GM19035 (cell line): ENCODE measurements around the gene KIF17.
A peak's percentile ranks its signal among the peaks of the same experiment; 100 is the strongest.

Source experiments
- ATAC-seq: cut with Tn5 transposase; IDR thresholded peaks from one replicate; pipeline ENCODE4 v1.9.1; 2021; ENCODE audit not compliant: unreplicated experiment

The KIF17 gene

DNA sequence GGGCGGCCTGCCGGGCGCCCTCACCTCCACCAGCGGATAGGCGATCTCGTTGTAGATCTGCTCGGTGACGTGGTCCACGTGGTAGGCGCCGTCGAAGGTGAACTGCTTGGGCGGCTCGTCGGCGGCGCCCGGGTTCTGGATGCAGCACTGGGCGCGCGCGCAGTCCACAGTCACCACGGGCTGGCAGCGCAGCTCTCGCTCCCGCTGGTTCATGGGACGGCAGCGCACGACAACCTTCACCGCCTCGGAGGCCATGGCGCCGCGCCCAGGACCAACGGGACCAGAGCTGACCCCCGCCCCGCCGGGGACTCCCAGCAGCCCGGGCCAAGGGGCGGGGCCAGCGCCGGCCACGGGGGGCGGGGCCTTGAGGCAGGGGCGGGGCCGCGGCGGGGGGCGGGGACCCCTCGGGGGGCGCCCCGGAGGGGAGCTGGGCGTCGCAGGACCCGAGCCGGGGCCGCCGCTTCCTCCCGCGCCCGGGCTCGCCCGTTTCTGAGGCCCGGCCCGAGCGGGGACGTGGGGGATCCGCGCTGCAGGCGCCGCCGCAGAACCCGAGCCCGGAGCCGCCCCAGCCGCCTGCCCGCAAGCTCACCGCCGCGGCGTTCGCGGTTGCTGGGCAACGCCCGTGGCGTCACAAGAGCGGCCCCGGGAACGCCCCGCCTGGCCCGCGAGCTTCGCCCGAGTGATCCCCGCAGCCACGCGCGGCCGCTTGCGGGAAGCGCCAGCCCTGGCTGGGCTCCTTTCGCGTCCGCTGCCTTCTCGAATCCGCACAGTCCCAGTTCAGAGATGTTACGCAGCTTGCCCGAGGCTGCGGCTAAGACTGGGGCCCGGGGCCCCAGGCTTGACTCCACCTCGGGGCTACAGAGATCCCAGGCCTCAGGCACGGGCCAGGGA lies at the start of gene KIF17:
Gene KIF17 (minus strand): TSS at position 556 of the 891 bp plus-strand sequence. CDS start 301 bp downstream, at position 255.
- no peak for ATAC-seq

DNA sequence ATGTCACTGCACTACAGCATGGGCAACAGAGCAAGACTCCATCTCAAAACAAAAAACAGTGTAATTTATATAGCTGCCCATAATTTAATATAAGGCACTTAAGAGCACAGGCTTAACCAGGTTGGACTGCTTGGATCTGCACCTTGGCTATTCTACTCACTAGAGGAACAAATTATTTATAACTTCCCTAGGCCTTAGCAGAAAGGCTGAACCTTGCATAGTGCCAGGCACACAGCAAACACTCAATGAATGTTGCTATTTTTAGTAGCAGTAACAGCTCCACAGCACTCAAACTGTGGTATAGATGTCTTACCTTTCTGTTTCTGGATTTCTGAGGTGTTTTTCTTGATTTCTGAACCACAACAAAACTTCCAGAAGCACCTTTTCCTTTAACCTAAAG lies 49.5 kb upstream of the KIF17 start:
- no peak for ATAC-seq

DNA sequence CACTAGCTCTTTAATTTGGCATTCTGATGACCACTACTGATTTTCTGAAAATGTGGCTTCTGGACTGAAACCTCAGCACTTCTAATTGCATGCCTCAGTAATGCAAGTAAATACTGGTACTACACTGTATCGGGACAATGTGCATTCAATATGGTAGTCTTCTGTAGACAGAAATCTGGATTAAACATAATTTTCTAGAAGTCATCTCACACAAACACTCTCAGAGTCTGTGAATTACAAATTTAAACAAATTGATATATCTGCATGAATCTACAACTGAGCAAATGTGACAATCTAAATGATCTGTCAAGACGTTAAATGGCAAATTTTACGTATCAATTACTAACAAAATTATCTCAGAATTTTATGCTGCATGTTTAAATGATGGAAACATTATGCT lies 45.6 kb upstream of the KIF17 start:
- no peak for ATAC-seq

DNA sequence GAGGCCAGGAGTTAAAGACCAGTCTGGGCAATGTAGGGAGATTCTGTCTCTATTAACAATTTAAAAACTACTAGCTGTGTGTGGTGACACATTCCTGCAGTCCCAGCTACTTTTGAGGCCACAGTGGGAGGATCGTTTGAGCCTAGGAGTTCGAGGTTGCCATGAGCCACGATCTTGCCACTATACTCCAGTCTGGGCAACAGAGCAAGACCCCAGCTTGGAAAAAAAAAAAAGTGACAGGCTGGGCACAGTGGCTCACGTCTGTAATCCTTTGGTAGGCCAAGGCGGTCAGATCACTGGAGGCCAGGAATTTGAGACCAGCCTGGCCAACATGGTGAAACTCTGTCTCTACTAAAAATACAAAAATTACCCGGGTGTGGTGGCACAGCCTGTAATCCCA lies 42.5 kb upstream of the KIF17 start:
- no peak for ATAC-seq

DNA sequence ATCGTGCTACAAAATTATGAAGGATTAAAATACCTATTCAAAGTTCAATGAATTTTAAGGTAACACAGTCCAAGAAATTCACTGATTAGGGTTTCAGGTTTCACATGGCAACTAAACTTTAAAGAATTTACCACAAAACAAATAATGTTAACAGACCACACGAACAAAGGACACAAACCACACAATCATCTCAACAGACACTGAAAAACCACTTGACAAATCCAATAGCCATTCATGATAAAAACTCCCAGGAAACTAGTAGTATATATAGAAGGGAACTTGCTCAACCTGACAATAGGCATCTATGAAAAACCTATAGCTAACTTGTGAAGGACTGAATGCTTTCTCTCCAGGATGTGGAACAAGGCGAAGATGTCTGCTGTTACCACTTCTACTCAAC lies 35.8 kb upstream of the KIF17 start:
- no peak for ATAC-seq

DNA sequence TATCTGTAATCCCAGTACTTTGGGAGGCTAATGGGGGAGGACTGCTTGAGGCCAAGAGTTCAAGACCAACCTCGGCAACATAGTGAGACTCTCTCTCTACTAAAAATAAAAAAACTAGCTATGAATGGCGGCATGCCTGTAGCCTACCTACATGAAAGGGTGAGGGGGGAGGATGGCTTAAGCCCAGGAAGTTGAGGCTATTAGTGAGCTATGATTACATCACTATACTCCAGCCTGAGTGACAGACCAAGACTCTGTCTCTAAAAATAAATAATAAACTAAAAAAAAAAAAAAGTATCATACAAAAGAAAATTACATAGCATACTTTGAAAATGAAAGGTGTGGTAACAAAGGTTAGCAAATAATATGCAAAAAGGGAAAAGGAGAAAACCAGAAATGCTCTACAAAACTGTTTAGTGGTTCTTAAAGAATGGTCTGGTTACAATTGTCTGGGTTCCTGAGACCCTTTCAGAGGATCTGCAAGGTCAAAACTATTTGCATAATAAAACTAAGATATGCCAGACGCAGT lies 33.7 kb upstream of the KIF17 start:
- no peak for ATAC-seq

DNA sequence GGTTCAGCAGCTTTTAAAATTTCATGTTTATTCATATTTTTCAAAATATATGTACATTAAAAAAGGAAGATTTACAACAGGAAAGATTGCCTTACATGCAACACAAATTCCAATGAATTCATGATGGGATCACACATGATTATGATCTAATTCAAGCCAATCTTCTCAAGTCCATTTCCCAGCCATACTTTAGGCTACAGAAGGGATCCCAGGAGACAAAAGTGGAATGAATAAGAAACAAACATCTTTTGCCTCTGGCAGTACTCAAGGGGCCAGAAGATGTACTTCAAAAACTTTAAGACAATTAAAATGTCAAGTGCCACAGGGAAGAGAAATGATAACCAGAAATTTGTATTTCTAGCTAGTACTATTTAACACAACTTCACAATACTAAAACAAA lies 24.9 kb upstream of the KIF17 start:
- no peak for ATAC-seq

DNA sequence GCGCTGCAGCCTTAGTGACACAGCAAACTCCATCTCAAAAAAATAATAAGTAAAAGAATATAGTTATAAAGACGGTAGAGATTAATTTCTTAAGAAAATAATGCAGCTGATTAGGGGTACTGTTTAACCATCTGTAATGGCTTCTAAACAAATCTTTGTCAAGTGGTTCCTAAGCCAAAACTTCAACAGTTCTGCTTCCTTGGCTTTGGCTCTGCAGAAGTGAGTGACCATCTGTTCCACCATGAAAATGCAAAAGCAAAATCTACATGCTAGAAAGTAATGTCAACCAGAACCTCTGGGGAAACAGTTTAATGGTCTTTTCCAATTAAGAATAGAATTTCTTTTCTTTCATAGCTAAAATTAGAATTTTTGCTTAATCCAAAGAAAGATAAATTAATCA lies 23.0 kb upstream of the KIF17 start:
- ATAC-seq, result no peak

DNA sequence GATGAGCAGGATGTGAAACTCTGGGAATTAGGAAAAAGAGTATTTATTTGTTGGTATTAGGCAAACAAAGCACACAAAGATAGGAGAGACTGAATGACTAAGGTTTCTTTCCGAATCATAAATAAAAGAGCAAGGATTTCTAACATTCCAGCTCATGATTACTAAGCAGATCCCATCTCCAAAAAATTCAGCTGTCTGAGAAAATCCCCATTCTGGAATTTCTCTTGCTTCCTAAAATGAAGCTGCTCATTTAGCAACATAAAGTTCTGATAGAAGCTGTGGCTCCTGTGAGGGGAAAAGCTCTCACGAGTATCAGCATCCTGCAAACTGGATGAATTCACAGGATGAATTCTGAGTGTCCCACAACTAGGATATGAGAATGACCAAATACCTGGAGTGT lies 21.4 kb upstream of the KIF17 start:
- ATAC-seq, result no peak

DNA sequence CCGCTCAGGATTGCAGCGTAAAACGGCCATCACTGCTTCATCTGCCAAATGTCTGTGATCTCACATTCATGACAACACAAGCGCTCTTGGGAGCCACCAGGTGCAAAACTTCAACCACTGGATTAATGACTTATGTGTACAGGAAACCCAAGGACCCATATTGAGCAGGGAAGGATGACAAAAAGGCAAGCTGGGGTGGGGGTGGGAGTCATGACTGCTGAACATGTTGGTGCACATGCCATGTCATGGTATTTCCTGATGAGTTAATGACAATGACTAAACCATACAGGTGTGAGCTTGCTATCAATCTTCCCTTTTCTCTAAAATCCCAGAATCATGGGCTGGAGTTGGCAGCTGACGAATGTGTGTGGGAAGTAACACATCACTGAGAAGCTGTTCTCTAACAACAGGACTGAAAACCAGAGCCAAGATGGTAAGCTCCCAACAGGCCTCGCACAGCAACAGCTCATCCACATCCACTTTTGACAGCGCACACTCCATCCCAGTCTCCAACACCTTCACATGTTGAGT lies 17.8 kb upstream of the KIF17 start:
- ATAC-seq, result no peak

DNA sequence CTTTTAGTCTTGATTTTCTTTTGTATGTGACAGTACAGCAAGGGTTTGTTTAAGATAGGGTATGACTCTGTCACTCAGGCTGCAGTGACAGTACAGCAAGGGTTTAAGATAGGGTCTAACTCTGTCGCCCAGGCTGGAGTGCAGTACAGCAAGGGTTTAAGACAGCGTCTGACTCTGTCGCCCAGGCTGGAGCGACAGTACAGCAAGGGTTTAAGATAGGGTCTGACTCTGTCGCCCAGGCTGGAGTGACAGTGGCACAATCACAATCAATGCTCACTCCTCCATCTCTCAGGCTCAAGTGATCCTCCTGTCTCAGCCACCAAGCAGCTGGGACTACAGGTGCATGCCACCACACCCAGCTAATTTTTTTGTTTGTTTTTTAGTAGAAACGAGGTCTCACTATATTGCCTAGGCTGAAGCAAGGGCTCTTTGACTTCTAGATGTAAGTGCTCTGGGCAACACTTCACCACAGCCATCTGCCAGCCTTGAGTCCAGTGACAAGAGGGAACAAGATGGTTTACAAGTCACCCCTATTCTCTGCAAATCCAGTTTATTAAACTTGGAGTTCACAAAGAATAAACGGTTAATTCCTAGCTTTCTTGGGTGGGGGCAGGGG lies 15.7 kb upstream of the KIF17 start:
- ATAC-seq, result no peak

DNA sequence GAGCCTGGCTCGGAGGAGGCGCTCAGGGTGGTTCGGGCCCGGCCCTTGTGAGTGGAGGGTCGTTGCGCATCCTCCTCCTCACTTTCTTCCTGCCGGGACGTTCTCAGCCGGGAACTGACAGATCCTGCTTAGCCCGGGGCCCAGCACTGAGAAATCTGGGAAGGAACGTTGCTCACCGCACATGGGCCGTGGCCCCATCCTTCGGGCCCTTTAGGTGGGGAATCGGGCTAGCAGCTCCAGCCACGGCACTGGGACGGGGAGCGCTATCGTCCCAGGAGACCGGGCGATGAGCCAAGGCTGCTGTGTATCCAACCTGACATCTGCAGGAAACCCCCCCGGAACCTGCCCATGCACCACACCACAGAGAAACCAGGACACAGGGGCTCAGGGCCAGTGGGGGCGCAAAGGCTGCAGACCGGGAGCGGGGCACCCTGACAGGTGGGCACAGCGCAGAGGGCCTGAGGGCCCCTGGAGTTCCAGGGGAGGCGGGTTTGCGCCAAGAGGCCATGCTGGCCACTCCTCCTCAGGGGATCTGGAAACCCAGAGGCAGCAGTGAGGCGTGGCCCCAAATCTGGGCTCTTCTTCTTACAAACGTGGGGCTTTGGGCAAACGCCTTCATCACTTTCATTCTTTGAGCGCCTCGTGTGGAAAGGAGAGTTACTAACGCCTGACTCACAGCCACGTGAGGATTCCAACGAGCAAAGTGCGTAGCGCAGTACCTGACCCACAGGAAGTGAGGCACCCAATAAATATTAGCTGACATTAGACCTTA lies 15.0 kb upstream of the KIF17 start, which contains the start of gene SH2D5:
Gene SH2D5 (minus strand): TSS at position 116 of the 772 bp plus-strand sequence. CDS start 4,659 bp downstream, outside the sequence.
- ATAC-seq, result peak; percentile 66

DNA sequence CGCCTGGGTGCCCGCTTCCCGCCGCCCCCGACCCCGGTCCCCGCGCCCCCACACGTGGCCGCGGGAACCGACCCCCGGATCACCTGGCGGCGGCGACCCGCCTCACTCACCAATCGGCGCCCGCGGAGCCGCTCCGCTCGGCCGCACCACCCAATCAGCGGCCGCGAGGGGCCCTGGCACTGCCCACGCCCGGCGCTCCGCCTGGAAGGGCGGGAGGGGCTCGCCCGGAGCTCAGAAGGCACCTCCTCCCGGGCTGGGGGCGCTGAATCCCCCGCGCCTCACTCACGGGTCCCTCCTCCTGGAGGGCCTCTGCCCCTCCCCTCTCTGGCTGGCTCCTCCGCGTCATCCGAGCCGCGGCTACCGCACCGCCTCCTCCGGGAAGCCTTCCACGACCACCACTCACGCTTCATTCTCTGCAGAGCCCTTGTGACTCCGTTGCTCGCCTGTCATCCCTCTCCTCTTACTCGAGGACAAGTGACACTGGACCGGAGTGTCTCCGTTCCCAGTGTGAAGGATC lies 14.3 kb upstream of the KIF17 start:
- no peak for ATAC-seq

DNA sequence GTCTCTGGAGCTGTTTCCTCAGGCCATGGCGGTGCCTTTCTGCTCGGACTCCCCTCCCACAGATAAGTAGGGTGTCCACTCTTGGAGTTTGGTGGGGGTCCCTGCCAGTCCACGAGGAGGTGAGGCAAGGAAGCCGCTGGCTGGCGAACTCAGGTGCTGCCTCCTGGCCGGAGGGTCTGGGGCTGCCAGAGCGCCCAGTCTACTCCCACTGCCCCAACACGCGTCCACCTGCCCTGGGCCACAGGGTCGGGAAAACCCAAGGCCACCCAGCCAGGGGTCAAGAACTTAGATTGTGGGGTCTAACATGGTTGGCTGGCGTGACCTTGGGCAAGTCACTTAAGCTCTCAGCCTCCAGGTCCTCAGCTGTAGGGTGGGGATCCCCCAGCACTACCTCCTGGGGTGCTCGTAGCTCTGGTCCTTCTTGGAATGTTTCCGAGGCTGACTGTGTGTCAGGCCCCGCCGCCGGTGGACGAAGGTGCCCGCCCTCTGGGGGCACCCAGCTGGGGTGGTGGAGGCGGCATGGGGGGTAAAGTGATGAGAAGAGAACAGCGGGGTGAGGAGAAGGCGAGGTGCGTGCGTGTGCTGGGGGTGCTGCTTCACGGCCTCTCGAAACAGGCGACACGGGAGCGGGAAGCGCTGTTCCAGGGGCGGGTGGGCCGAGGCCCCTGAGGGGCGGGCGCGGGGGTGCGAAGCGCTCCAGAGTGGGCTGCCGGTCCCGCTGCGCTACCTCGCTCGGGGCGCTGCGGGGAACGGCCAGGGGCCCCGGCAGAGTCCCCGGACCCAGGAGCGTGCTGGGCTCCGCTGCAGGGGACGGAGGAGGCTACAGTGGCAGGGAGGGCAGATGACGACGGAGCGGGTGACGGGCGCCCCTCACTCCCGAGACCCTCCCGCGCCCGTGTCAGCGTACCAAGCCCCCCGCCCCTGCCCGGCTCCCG lies 13.5 kb upstream of the KIF17 start:
- ATAC-seq, result no peak

DNA sequence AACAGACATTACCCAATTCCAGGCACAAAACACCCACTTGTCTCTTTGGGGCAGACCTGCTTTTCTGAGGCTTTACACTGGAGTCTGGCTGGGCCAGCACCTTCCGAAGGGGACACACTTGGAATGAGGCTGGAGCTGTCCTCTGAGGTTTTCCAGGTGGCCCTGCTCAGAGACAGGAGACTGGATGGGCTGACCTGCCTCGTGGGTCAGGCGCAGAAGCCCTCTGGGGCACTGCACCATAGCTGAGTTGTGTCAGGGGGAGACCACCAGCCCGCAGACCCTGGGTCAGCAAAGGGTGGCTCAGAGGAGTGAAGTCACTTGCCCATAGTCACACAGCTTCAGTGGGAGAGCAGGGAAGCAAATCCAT lies 12.9 kb upstream of the KIF17 start:
- no peak for ATAC-seq

DNA sequence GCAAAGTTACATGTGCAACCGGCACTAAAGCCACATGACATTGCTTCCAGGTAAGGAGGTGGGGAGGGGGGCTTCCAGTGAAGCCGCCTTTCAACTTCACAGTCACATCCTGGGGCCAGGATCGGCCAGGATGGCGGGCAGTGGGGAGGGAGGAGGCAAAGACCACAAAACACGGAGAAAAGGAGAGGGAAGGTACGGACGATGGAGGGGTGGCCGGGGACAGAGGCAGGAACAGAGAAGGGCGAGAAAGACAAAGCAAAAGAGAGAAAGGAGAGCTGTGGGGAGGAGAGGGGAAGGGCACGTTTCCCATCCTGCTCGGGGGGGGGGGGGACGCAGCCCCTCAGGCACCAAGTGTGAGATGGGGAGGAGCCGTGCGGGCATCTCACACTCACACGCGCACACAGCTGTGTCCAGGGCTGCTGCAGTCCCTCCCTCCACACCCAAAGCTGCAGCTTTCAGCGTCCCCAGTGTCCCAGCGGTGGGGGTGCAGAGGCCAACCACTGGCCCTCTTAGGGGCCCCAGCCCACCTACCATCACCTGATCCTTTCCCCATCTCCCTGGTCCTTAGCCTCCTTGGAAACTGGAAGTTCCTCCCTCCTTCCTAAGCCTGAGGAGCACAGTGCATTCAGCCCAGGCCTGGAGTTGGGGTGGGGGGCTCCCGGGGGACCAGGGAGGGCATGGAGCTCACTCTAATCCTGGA lies 12.3 kb upstream of the KIF17 start:
- no peak for ATAC-seq

DNA sequence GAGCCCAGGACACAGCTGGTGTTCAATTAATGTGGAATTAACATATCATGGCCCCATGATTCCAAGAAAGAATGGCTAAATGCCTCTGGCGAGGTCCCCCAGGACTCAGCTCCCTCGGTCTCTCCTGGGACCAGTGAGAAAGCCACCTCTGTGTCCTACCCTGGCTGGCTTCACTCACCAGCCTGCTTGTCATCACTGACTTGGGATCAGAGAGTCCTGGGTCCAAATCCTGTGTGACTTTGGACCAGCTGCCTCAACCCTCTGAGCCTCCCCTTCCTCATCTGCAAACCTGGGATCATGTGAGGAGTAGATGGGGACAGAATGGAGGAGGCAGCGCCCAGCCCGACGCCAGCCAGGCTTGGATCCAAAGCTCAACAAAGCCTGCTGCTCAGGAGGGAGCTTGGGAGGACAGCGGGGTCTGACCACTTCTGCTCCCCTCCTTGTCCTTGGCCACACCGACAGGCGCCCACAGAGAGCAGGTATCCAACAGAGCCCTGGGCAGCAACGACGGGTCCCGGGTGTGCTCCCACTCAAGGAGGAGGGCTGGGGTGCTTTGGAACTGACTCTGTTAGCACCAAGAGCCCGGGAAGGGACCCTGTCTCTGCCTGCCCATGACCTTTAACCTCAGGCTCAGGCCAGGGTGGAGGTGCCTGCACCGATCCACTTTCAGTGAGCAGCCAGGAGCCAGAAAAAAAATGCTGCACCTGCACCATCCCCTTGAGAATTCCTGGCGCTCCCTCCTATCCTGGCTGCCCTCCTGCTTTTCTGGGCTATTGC lies 11.5 kb upstream of the KIF17 start:
- no peak for ATAC-seq

DNA sequence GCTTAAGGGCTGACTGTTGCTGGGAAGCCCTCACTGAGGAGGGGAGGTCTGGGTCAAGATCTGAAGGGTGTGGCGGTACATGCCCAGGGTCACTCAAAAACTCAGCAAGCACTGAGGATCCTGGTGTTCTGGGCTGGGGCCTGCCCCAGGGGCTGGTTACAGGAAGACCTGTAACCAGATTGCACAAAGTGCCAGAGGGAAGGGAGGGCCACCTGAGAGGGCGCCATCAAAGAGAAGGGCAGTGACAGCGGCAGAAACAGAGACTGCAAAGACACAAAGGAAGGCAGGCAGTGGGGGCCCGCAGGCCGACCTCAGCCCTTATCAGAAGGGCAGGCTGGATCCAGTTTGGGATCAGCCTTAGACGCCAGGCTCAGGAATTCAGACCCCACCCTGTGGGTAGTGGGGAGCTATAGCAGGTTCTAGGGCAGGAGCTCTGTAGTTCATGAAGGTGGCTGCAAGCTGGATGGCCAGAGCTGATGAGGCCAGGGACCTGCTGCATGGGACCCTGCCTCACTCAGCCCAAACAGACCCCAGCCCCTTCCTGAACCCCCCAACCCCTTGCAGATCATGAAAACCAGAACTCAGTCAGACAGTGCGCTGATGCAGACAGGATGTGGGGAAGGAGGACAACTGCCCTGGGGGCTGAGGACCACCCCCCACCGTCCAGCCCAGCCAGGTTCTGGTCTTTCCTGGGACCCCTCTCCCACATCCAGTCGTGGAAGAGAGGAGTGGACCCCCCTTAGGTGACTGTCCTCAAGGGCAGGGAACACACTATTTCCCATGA lies 10.8 kb upstream of the KIF17 start:
- ATAC-seq, result no peak
